GM19397 (cell line): ENCODE measurements around the gene KCTD8.

Source experiments
- ATAC-seq: cut with Tn5 transposase; IDR thresholded peaks from one replicate; pipeline ENCODE4 v1.9.1; 2021; ENCODE audit warnings: mild to moderate bottlenecking, moderate library complexity; ENCODE audit not compliant: unreplicated experiment

The KCTD8 gene

DNA sequence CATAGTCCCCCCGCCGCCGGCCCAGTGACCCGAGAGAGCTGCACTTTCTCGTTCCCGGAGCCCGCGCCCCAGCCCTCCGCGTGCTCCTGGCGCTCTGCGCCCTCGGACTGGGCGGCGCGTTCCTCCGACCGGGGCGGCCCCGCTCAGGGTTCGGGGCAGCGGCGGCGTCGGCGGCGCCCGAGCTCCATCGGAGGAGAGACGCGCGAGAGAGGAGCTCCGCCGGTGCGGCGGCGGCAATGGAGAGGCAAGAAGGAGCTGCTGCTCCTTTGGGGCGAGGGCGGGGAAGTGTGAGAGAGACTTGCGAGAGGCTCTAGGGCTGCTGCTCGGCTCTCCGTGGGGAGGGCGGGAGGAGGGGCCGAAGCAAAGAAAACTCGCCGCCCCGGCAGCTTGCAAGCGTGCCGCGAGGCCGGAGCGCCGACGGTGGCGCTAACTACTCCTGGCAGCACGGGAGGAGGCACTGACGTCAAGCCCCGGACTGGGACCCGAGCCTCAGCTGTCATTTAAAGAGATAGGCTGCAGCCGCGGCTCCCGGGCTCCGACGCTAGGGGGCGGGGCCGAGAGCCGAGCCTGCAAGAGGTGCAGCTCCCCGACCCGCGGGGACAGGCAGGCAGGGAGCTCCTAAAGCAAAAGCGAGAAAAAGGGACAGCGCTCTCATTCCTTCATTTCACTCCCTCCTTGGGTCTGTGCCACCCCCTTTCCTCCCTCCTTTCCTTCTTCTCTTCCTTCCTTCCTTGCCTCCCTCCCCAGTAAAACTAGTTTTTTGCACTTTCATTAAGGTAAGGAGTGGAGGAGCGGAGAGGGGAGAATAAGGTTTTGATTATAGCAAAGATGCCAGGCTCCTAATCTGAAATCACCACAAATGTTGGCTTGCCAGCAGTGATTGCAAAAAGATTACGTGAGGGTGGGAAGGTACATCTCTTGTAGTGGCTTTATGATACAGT lies at the start of gene KCTD8:
Gene KCTD8, minus strand, starts transcription at position 289 of the 941 bp plus-strand sequence.
- peak; percentile 97 for ATAC-seq

DNA sequence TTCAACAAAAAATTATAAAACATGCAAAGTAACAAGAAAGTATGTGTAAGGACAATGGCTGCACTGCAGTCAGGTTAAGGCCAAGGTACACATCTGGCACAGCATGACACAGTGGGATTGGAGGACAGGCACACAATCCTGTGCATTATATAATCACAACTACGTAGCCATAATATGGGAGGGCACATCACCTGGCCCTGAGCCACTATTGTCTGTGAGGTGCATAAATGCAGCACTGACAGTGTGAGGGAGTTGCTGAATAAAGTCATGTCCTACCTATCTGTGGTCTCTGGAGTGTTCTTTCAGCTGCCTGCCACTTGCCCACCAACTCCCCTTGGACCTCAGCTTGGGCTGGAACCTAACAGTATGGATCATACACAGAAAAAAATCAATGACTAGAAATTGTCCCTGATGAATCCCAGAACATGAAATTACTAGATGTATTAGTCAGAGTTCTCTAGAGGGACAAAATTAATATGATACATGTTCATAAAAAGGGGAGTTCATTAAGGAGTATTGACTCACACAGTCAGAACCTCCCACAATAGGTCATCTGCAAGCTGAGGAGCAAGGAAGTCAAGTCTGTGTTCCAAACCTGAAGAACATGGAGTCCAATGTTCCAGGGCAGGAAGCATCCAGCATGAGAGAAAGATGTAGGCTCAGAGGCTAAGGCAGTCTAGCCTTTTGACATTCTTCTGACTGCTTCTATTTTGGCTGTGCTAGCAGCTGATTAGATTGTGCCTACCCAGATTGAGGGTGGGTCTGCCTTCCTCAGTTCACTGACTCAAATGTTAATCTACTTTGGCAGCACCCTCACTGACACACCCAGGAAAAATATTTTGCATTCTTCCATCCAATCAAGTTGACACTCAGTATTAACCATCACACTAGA lies 46.4 kb upstream of the KCTD8 start:
- no peak for ATAC-seq

DNA sequence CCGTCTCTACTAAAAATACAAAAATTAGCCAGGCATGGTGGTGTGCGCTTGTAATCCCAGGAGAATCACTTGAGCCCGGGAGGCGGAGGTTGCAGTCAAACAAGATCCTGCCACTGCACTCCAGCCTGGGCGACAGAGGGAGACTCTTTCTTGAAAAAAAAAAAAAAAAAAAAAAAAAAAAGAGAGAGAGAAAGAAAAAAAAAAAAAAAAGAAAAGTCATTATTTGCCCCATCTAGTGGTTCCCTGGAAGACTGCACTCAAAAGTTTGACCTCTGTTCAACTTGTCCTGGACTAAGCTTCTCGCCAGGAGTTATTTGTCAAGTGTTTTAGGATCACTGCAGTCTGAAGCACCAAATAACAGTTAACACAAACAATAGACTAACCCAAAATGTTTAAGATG lies 45.3 kb upstream of the KCTD8 start:
- ATAC-seq = no peak

DNA sequence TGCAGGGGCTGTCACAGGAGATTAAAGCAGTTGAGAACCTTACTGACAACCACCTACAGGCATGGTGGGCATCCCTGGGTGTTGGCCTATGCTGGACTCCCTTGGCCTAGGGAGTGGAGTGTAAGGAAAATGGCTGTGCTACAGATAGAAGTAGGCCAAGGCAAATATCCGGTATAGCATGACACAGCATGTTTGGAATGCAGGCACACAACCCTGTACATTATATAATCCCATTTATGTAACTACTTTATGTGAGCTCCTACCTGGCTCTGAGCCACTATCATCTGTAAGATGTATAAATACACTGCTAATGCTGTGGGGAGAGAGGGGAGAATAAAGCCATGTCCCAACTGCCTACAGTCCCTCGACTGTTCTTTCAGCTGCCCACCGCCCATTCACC lies 38.7 kb upstream of the KCTD8 start:
- no peak for ATAC-seq

DNA sequence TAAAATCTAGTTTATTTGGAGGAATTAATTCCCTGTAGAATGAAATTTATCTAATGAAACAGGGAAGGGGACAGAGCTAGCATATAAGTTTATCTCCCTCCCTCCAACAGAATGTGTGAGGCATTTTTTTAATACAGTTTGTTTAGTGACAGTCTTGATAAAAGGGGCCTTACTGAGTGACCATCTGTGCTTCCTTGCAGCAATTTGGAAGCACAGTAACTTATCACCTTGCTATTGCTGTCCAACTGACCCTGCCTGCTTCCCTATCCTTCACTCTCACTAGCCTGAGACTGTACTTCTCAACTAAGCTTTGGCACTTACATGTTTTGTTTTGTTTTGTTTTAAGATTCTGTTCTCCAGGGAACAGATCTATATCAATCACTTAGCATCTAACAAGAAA lies 31.1 kb upstream of the KCTD8 start:
- ATAC-seq = no peak

DNA sequence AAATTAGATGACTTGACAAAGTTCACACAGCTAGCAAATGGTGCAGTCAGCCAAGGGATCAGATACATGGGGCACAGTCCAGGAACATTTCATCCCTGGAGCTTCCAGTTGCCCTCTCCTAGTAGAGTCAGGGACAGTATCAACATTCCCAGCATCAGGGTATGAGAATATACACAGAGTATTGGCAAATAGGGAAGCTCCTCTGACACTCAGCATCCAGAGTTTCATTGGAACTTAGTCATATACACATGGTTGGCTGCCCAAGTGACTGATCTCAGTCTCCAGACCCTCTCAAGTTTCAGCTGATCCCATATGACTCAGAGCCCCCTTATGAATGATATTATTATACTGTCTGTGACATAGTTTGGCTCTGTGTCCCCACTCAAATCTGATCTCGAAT lies 13.7 kb upstream of the KCTD8 start:
- no peak for ATAC-seq

DNA sequence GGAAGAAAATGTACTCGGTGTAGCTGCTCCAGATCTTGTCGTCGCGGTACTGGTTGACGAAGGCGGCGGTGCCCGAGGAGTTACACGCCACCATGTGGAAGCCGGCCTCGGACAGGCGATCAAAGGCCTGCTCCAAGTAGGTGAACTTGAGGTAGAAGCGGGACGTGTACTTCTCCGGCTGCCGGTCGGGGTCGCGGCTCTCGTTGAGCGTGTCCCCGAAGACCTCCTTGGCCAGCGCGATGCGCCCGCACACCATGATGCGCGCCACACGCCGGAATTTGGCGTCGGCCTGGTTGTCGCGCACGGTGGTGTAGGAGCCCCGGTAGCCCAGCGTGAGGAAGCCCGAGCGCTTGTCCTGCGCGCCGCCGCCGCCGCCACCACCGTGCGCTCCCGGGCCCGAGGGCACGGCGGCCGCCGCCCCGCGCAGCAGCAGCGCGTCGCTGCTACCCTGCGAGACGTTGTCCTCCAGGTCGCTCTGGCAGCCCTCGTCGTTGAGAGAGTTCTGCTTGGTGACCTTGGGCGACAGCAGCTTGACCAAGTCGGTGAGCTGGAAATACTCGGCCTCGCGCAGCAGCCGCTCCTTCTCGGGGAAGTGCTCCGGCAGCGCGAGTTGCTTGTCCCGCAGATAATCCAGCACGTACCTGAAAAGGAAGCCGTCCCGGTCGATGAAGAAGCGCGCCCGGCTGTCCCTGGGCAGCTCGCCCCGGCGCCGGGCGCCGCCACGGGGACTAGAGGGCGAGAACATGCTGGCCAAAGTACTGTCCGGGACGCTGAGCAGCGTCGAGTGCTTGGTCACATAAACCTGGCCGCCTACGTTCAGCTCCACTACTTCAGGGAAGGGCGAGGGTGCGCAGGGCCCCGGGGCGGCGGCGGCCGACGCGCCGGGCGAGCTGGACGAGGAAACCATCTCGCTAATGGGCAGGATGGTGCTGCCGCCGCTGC lies 775 bp downstream of the KCTD8 start:
- peak; percentile 7 for ATAC-seq

DNA sequence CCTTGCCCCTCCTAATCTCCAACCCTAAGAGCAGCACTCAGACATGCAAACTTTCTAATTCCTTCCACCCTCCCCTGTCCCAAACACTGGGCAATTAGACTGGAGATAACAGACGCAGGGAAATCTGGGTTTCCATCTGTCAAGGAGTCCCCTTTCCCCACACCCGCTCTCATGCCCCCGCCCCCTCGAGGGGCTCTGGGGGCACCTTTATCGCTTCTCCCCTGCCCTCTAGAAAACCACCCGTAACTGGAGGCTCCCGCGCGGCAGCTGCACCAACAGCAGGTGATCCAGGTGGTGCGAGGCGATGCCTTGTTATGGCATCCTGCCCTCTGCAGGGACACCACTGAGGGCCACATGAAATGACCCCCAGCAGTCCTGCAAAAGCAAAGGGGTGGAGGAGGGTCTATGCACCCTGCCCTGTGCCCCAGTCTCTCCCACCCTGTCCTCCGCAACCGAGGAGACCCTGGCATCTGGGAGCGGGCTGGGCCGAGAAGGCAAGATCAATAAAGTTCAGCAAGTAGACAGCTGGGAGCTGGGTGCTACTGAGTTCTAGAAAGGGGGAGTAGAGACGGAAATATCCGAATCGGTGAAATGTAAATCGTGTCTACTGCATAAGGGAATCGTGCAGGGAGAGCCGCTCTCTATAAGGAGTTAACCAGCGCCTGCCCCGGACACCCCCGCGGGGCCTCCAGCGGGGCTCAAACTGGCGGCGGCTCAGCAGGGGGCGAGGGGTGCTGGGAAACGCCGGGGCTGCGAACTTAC lies 1.6 kb downstream of the KCTD8 start:
- ATAC-seq = no peak

DNA sequence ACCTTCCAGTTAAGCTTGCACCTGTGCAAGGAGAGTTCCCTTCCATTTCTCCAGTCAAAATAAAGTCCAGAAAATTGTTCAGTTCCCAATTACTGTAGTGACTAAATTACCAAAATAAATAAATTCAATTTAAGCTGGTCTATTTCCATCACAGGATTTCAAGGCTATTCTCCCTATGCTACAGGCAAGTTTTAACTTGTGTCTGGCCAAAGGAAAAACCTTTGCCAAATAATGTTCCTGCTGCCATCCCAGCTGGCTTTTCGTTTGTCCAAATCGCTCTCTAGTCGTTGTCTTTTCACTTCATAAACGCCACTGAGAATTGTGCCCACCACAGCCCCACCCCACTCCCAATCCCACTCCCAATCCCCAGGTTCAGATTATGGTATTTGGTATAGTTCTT lies 2.4 kb downstream of the KCTD8 start:
- ATAC-seq = no peak

DNA sequence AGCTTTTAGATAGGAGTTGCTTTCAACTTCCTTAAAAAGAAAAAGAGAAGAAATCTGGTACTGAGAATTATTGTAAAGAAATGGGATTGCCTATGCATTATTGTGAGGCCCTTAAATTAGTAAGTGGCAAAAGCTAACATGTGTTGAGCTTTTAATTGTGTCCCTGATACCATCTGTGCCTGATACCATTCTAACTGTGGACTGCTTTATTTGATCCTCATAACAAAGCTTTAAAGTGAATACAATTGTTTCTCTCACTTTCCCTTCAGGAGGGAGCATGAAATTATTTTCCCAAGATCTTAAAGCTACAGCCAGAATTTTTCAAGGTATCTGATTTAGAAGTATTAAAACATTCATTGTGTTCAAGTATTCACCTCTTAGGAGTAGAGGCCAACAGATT lies 9.9 kb downstream of the KCTD8 start:
- ATAC-seq = no peak

DNA sequence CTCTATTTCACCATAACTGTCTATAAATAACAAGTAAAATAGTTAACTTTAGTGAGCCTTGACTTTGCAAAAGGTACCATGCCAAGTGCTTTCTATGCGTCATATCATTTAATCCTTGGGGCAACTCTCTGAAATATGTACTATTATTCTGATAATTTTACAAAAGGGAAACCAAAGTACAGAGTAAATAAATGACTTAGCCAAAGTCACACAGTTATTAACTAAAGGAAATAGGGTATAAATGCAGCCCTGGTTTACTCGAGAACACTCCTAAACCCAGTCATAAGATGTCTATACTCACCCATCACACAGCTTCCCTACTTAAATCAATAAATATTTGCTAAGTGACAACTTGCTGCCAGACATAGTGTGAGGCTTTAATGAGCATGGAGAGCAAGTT lies 14.4 kb downstream of the KCTD8 start:
- no peak for ATAC-seq

DNA sequence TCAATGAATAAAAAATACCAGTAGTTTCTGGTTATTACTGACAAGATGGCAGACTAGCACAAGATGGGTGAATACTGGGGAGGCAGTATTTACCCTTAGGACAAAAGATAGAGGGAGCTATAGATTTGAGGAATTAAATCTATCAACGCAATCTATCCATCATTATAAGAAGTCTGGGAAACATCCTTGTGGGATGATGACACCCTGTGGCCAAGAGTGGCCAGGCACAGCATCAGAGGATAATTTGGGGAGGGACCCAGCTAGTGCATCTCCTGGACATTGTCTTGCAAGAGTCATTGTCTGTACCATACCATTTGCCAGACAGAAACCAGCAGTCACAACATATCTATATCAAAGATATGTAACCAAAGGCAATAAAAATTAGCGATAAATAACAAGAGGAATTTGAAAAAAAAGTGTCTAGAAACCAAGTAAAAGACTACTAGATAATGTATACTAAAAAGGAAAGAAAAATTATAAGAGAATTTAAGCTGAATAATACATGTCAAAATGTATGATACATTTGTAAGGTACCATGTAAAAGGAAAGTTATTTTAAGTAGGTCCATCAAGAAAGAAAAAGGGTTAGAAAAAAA lies 22.9 kb downstream of the KCTD8 start:
- no peak for ATAC-seq

DNA sequence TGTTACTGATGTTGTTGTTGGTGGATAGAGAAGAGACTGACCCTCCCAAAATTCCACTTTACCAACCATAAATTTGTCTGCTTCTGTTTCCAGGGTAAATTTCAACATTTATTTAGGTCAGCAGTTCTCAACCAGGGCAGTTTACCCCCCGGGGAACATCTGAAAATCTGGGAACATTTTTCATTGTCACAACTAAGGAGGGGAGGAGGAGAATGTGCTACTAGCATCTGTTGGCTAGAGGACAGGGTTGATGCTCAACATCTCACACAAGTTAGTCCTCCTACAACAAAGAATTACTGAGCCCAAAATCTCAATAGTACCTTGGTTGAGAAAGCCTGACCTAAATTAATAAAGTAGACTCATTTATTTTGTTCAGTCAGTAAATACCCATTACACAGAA lies 25.7 kb downstream of the KCTD8 start:
- no peak for ATAC-seq

DNA sequence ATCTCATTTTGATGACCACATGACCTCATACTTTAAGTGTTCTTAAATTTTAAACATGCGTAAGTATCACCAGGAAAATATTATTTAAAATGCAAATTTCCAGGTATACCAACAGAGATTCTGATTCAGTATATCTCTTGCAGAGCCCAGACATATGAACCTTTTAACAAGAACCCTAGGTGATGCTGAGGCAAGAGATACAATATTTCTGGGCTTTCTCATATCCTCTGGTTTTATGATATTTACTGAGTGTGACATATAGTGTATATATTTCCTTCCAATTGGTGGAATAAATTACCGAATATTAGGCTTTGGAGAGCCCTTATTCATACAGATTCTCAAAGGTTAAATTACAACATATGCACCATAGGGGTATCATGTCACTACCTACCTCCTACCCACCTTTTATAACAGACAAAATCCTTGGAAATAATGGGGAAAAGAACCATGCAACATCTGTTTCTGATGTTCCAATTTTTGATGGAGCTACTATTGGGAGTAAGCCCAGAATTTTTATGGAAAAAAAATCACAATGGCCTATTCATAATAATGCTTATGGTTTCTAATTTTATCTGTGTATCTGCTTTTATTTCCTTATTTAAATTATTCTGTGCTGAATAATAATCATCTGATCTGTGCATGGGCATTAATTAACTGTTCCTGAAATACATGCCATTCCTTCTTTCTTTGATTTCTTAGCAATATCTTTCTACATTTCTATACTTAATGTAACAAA lies 27.1 kb downstream of the KCTD8 start:
- no peak for ATAC-seq

DNA sequence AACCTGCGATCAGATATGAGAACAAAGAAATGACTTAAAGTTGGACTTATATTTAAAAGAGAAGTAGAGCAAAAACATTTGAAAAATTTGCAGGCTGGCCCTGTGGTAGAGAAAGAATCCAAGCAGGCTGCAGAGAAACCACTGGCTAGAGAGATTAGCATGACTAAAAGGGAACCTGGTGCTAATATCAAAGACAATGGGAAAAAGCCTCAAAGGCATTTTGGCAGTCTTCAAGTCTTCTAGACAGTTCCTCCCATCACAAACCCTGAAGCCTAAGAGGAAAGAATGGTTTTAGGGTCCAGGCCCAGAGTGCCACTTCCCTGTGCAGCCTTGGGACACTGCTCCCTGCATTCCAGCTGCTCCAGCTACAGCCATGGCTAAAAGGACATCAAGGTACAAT lies 33.4 kb downstream of the KCTD8 start:
- no peak for ATAC-seq

DNA sequence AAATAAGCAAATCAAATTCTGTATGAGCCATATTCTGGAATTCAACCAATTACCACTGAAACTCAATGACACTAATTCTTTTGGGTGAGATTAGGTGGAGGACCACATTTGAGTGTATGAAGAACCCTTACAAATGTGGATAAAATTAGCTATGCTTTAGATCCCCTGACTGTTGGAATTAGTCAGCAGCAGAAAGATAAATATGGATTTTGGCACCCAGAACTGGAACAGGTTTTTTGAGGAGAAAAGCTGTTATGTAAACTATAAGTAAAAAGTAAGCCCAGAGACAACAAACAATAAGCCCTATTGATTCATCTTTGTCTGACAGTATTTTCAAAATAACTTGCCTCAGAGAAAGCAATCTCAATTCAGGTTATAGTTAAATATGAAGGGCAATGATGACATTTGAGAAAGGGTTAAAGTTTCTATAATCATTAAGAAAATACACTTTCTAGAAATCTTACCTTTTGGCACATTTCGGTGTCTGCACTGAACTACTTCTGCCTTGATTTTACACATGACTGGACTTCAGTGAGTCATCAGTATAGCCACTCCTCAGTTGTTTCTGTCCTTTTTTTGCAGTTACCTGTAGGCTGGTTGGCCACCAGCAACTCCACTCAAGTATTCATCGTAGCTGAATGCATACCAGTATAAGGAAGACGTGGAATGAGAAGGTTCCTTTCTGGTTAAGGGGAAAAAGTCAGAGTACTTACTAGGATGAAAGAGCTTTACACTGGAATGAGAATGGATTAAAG lies 80.0 kb downstream of the KCTD8 start:
- no peak for ATAC-seq

DNA sequence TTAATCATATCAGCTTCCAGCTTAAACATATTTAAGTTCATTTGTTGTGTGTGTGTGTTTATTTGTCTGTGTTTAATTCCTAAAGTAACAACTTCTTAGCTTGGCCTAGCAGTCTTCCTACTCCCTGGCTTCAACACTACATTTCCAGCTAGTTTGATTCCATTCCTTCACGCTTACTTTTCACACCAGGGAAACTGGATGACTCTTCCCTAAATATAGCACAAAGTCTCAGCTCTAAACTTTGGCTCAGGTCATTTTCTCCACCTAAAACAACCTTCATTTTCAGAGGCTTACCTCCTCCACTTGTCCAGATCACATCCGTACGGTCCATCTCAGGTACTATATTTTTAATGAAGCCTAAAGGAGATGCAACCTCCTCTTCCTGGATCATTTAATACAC lies 94.4 kb downstream of the KCTD8 start:
- ATAC-seq = no peak

DNA sequence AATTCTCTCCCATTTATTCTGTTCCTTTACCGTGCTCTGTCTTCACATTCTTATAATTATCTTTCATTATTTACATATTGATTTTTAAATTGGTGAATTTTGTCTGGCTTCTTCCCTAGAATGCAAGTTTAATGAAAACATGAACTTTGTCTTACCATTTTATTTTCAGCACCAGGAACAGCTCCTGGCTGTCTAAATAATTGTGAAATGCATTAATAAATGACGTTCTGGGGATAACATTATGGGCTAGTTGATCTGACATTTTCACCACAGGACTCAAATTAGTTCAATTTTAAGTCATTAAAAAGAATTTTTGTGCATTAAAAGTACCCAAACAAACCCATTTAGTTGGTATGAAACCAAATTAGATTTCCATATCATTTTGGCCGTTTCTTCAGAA lies 97.5 kb downstream of the KCTD8 start:
- no peak for ATAC-seq
